ENCODE results near the gene CARD18. TPM values are rescaled to one million over a fixed set of nuclear protein-coding genes. Genes with fewer than 3 reads are reported as not detected.

The CARD18 gene
- total RNA-seq, 1 experiment from 2014 or later = 8.1 TPM

DNA sequence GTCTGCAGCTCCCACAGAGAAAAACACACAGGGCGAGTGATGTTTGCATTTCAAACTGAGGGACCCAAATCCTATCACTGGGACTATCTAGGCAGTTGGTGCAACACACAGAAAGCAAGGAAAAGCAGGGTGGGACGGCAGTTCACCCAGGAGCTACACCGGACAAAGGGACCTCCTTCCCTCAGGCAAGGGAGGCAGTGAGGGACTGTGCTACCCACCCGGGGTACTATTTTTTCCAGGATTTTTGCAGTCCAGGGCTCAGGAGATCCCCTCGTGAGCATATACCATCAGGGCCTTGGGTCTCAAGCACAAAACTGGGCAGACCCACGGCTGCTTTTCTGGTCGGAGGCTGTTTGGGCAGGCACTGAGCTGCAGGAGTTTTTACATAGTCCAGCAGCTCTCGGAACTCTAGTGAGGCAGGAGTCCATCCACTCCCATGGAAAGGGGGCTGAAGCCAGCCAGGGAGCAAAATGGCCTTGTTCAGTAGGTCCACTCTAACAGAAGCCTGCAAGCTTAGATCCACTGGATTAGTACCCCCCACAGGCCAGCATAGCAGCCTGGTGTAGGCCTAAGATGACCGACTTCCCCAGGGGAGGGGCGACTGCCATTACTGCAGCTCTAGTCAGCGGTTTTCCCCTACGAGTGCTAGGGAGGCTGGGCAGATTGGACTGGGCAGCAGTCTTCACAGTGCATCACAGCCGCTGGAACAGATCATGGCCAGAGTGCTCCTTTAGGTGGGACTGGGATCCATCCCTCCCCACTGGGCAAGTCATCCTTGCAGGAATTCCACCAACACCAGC is 28.2 kb downstream of the CARD18 start:
- H3K27ac ChIP-seq (ENCODE audit: low read length) = no peak overlapping the region
- H3K4me3 ChIP-seq (ENCODE audit: low read depth in 2 of 2, low read length in 2 of 2) = no peak overlapping the region
- H3K4me1 ChIP-seq (ENCODE audit: control insufficient read depth, insufficient read depth, low read length) = no peaks in the 10 kb centered on the region
- POLR2A ChIA-PET = no interaction called here
- no TSS peak for BruUV-seq (replicated peaks)
- CTCF ChIA-PET = no interaction called here
- in situ Hi-C loops (cut with HindIII; ENCODE audit: low pct_unique_long_range_greater_than_20kb, low sequenced_read_pairs) = no loop called here
- H3K9me3 ChIP-seq (ENCODE audit: control insufficient read depth, insufficient read depth, low read depth, low read length) = no peaks in the 10 kb centered on the region
- no peak for DNase-seq (ENCODE audit: low read depth, low spot score)
- no peak for TF ChIP-seq TCF7L2 (IDR thresholded peaks at IDR 0.05; ENCODE audit: low read depth, low read length)
- no peak for TF ChIP-seq REST (IDR thresholded peaks at IDR 0.05; ENCODE audit: insufficient read depth in 1 of 2, low read depth in 2 of 2, low read length in 1 of 2)
- TF ChIP-seq POLR2AphosphoS5 (IDR thresholded peaks at IDR 0.05; ENCODE audit: low read depth, low read length) = no peak
- TF ChIP-seq SIN3A (IDR thresholded peaks at IDR 0.05; ENCODE audit: borderline replicate concordance, insufficient read depth, low read depth, low read length) = no peak
- TF ChIP-seq CTCF (IDR thresholded peaks at IDR 0.05) = no peak
- no peaks in the 10 kb centered on the region for H3K36me3 ChIP-seq (ENCODE audit: control insufficient read depth, insufficient read depth, low read length)
- ATAC-seq = no peak
- no peaks in the 10 kb centered on the region for H3K27me3 ChIP-seq (ENCODE audit: control insufficient read depth, insufficient read depth, low read length)
- intact Hi-C loops (cut with micrococcal nuclease; ENCODE audit: unreplicated experiment) = no loop called here

- ATAC-seq (no peak), DNase-seq (ENCODE audit: low read depth, low spot score) (no peak)
- H3K4me1 ChIP-seq (ENCODE audit: control insufficient read depth, insufficient read depth, low read length) = no peaks in the 10 kb centered on the region
- no TSS peak for BruUV-seq (replicated peaks)
- ChIA-PET POLR2A (no interaction called here), CTCF (no interaction called here)
- no peak for TF ChIP-seq TCF7L2 (IDR thresholded peaks at IDR 0.05; ENCODE audit: low read depth, low read length)
- intact Hi-C loops (cut with micrococcal nuclease; ENCODE audit: unreplicated experiment) = no loop called here
- no peak overlapping the region for H3K27ac ChIP-seq (ENCODE audit: low read length)
- no peaks in the 10 kb centered on the region for H3K36me3 ChIP-seq (ENCODE audit: control insufficient read depth, insufficient read depth, low read length)
- in situ Hi-C loops (cut with HindIII; ENCODE audit: low pct_unique_long_range_greater_than_20kb, low sequenced_read_pairs) = no loop called here
- no peaks in the 10 kb centered on the region for H3K9me3 ChIP-seq (ENCODE audit: control insufficient read depth, insufficient read depth, low read depth, low read length)
- no peaks in the 10 kb centered on the region for H3K27me3 ChIP-seq (ENCODE audit: control insufficient read depth, insufficient read depth, low read length)
- no peak overlapping the region for H3K4me3 ChIP-seq (ENCODE audit: low read depth in 2 of 2, low read length in 2 of 2)
Observed at GRCh38 chr11:105110688-105111030, 28.9 kb downstream of the CARD18 start.

DNA sequence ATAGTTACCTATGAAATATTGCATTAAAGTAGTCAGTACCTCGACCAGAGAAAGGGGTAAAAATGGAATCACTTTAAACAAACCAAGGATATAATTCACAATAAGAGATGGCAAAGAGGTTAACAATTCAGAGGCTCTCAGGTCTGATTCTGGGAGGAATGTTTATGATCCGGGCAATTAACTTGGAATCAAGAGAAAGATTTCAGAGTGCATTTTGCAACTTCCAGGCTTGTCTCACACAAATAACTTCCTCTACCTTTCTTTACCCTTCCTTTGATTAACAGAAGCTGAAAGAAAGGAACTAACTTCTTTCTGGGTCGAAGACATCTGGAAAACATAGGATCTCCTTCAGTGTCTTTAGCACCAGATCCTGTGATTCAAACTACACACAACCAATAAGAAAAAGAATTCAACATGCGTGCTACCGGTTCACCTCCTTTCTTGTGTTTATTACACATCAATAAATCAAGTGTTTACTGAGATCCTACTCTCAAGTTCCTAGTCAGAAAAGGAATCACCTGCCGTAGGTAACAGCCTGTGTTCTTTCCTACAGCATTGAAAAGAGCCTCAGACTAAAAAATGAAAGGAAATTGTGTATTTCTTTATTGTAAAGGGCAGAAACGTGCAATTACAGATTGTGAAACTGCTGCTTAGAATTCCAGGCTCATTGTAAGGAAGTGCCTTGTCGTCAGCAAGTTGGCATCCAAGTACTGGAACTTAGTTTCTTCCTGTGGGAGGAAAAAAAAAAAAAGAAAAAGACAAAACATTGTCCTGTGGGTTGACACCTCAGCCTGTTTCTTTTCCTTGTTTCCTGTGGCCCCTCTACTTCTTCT is 29.5 kb downstream of the CARD18 start:
- BruUV-seq (replicated peaks) = no TSS peak
- Histone ChIP-seq H3K27ac (ENCODE audit: low read length) (no peak overlapping the region), H3K36me3 (ENCODE audit: control insufficient read depth, insufficient read depth, low read length) (no peaks in the 10 kb centered on the region), H3K4me1 (ENCODE audit: control insufficient read depth, insufficient read depth, low read length) (no peaks in the 10 kb centered on the region), H3K4me3 (ENCODE audit: low read depth in 2 of 2, low read length in 2 of 2) (no peak overlapping the region), H3K27me3 (ENCODE audit: control insufficient read depth, insufficient read depth, low read length) (no peaks in the 10 kb centered on the region), H3K9me3 (ENCODE audit: control insufficient read depth, insufficient read depth, low read depth, low read length) (no peaks in the 10 kb centered on the region)
- no peak for ATAC-seq
- TF ChIP-seq CTCF (IDR thresholded peaks at IDR 0.05) (no peak), REST (IDR thresholded peaks at IDR 0.05; ENCODE audit: insufficient read depth in 1 of 2, low read depth in 2 of 2, low read length in 1 of 2) (no peak), SIN3A (IDR thresholded peaks at IDR 0.05; ENCODE audit: borderline replicate concordance, insufficient read depth, low read depth, low read length) (no peak), POLR2AphosphoS5 (IDR thresholded peaks at IDR 0.05; ENCODE audit: low read depth, low read length) (no peak)
- CTCF ChIA-PET = no interaction called here
- in situ Hi-C loops (cut with HindIII; ENCODE audit: low pct_unique_long_range_greater_than_20kb, low sequenced_read_pairs) (no loop called here), intact Hi-C loops (cut with micrococcal nuclease; ENCODE audit: unreplicated experiment) (no loop called here)
- POLR2A ChIA-PET = no interaction called here
- DNase-seq (ENCODE audit: low read depth, low spot score) = no peak

All from Panc1 (cell line).